Stimulated activated CD4-positive, alpha-beta T cell treated with anti-CD3 and anti-CD28 coated beads, Interleukin-4, amount 100 ng/mL, for 24 hours (primary cell): ENCODE measurements around the gene SP6.

ENCODE experiments used
- DNase-seq: peaks from one replicate; pipeline ENCODE4 v3.0.0-alpha.2; 2020

Gene SP6

GRCh38 chr17:47879028-47879585 is 28.1 kb upstream of the SP6 start:
- DNase-seq: no peak

DNA sequence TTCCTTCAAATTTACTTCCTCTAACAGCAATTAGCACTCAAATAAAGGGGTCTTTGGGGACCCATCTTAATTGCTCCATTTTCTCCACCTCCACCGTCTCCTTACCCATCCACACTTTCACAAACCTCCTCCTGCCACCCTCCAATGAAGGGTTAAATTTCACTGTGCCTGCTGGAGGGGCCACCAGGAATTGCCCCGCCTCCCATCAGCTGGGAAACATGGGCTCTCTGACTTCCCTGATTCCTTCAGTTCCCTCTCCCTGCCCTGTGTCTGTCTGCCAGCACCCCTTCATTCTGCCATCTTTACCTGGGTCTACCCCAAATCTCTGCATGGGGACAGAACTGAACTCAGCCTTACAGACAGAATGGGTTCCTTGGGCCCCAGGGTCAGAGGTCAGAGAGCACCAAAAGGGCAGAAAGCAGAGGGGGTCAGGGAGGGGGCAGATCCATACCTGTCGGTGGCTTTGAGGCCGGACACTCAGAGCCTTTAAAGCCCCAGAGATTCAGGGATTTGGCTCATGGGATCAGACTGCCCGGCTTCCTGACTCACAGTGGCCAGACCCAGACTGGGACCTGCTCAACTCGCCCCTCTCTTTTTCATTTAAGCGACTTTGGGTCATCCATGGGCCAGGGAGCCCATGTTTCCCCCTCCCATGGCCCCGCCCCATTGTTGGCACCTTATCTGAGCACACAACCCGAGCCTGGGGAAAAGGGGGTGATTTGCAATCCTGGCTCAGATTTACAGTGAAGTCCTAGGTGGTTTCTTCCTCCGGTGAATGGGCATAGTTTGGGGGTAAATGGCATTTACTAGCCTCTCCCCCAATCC is 27.5 kb upstream of the SP6 start:
- no peak for DNase-seq

DNA sequence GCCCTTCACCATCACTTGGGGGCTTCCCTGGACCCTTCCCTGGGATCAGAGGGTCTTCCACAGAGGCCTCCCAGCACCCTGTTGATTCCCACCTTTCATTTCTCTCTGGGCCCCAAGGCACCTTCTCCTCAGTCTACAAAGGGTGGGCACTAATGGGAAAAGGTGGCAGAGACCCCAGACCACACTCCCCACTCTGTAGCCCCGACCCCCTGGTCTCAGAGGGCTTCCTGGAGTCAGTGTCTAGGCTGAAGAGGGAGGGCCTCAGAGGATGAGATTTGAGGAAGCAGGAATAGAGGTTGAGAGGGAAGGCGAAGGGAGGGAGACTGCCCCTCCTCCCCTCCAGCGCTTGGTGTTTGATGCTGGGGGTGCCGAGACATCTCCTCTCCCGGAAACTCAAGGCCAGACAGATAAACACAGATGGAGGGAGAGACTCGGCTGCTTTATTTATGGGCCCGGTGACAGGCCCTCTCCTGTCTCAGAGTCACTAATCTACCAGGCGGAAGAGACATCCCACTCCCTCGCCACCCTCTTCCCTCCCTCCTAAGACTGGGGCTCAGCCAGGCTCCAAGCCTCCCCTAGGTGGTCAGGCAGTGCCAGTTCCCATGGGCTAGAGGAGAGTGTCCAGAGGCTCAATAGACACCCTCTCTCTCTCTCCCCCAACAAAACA is 26.5 kb upstream of the SP6 start:
- DNase-seq: no peak

DNA sequence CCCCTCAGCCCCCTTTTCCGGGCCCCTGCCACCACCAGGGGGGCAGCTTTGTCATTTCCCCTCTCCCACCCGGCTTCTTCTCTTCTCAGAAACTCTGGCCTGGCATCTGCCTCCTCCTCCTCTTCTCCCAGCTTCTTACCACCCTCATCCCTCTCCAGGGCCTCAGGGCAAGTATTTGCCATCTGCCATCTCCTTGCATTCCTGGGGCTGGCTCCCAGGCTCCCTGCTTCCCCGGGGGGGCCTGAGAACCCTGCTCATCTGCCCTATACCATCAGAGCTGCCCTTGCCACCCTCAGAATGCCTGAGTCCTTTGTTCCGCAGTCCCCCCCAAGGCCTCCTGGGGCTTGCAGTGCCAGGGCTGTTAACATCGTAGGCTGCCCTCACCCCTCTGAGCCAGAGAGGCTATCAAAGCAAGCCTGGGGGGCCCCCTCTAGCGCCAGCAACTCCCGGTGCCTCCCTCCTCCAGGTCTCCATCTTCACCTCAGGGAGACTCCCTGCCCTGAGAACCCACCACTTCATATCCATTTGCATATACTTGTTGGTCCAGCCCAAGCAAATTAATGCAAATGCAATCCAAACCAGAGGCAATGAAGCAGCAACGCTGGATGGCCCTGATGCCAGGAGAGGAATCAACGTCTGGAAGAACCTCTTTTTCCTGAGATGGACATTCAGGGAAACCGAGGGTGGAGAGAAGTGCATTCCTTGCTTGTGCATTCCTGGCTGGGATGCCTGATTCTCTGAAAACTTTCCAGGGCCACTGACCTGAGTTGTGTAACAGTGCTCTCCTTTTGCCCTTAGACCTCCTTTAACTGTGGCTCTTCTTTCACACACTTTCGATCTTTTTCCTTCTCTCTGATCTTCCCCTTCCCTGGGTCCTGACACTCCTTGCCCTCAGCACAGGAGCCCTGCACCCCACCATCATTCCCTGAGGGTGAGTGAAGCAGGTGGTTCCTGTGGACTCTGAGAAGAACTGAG is 24.3 kb upstream of the SP6 start:
- DNase-seq: no peak

GRCh38 chr17:47873200-47874090 is 22.5 kb upstream of the SP6 start:
- DNase-seq: no peak

DNA sequence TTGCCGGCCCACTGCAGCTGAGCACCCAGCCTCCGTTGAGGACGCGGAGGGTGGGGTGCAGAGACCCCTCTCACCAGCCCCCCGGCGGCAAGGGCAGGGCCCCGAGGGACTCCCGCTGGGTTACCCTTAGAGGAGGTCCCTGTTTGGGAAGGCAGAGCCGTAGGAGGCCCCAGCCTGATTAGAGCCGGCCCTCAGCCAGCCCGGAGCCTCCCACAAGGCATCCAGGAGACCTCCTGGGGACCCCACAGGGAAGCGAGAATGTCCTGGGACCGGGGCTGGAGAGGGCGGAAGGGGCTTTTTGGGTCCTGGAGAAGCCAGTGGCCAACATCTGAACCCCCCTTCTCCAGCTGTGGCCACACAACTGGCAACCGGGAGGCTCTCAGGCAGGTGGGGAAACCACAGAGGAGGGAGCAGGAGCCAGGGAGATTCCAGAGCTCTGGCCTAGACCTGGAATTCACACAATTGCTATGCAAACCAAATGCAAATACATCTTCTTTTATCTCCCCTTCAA is 21.7 kb upstream of the SP6 start:
- DNase-seq: no peak

DNA sequence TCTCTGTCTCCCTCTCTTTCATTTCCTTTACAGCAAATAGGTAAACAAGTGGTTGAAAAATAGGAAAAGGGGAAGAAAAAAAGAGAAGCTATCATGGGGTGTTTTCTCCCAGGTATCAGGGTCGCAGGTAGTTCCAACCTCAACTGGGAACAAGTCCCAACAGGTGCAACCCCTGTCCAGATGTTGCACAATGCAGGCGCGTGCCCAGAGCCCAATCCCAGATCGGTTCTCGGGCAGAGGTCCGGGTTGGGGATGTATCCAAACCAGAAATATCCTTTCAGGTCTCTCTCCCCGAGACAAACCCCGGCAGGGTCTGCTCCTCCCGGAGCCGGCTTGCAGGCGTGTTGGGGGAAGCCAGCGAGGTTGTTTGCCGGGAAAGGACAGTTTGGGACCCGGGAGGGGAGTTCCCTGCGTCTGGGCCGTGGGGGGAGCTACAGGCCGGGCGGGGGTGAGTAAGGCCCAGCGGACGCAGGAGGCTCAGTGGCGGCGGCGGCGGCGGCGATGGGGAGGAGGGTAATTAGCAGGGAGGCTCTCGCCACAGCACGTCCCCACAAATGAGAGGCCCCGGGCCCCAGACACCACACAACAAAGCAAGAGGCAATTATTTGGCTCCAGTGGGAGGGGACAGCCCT is 21.2 kb upstream of the SP6 start:
- no peak for DNase-seq

- DNase-seq: no peak
Measured at GRCh38 chr17:47871048-47871447, 20.1 kb upstream of the SP6 start.

DNA sequence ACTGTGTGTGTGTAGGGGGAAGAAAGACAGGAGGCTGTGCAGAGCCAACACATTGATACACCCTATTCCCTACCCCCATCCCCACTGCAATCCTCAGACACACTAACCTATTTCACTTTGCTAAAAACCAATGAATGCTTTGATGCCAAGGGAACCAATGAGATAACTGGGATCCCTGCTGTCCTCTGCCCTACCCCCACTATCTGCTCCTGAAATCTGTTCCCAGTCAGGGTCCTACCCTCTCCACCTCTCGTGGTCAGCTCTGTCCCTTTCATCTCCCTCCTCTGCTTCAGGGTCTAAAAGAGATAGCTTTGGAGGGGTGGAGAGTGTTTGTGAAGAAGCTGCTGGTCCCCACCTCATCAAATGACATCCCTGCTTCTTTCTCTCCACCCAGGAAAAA is 19.1 kb upstream of the SP6 start:
- no peak for DNase-seq

DNA sequence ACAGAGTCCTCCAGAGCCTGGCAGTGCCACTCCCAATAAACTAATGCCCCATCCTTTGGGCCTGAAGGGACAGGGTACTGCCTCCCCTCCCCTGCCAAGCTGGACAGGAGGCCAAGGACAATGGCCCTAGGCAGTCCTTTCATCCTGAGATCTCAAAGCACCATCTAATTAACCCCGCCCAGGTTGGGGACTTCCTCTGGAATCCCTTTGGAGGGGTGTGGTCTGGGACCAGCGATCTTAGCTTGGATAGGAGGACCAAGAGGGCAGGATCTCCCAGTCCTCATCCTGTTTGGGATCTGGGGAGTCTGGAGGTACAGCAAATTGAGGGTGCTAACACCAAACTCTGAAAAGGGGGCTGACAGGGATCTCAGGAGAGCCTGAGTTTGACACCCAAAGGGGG is 18.2 kb upstream of the SP6 start:
- DNase-seq: no peak

DNA sequence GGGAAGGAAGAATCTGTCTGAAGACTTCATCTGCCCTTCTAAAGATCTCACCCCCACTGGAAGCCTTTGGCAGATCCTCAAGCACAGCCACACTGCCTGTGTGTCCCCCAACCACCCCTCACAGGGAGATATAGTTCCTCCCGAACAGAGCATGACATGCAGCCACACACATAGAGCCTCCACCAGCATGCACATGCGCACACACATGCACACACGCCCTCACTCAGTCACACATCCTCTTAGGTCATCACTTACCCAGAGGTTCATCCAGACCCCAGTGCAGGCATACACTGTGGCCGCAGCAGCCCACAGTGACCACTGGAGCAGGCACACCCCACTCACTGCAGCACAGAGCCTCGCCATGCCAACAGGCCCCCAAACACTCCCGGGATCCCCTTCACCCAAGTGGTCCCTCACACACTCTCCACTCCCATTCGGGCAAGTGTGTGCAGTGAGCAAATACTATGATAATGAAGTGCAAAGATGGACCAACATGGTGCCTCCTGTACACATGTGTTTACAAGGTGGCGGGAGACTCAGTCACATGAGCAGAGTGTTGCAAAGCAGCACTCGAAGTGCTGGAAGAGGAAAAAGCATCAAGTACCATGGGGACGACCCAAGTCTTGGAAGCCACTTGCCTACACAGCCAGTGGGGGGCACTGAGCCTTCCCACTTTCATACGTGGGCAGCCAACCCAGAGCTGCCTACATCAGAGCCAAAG is 17.0 kb upstream of the SP6 start:
- no peak for DNase-seq

- DNase-seq: no peak
Measured at GRCh38 chr17:47866941-47867340, 16.0 kb upstream of the SP6 start.

DNA sequence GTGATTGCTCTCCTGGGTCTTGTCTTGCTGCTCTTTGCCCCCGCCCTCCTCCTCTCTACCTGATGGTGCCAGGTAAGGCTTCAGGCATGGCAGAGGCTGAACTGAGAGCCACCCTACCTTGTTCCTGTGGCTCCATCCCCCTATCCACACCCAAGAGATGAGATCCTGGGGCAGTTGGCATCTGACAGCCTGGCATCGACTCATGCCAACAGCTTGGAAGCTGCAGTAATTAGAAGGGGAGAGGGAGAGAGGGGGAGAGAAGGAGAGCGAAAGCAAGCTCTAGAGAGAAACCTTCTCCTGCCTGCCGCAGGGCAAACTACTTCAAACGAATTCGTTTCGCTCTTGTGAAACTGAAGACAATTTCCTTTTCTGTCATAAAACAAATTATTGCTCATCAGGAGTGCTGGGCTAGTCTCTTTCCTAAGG is 13.8 kb upstream of the SP6 start:
- peak; percentile 17 for DNase-seq

DNA sequence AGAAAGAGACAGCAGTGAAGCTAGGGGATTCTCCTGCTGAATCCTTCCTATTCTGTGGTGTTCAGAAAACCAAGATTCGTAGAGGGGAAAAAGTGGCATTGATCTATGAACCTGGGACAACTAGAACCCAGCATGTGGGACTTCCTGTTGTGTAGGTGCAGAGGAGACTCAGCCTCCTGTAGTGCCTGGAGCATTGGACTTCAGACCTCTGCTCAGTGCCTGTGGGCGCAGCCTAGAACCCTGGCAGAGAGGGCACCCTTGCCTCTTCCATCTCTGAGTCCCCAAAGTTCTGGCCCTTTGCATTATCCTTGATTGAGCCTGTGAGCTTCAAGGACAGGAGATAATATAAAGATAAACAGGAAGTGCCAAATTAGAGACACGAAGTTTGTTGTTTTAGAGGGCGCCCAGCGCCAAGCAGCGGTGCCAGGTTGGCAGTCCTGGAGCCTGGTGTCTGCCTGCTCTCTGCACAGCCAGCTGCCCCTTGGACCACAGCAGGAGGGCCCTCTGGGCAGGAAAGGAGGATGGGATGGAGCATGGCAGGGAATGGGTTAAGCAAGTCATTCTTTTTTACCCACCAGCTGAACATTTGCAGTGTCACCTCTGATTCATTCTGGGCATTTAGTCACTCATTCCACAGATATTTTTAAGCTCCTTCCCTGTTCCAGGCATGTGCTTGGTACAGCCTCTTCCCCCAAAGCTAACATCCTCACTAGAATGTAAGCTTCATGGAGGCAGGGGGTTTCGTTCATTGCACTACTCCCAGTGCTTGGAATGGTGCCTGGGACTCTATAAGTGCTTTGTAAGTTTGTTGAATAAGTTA is 11.9 kb upstream of the SP6 start:
- no peak for DNase-seq

GRCh38 chr17:47860386-47860785 is 9.4 kb upstream of the SP6 start:
- no peak for DNase-seq

DNA sequence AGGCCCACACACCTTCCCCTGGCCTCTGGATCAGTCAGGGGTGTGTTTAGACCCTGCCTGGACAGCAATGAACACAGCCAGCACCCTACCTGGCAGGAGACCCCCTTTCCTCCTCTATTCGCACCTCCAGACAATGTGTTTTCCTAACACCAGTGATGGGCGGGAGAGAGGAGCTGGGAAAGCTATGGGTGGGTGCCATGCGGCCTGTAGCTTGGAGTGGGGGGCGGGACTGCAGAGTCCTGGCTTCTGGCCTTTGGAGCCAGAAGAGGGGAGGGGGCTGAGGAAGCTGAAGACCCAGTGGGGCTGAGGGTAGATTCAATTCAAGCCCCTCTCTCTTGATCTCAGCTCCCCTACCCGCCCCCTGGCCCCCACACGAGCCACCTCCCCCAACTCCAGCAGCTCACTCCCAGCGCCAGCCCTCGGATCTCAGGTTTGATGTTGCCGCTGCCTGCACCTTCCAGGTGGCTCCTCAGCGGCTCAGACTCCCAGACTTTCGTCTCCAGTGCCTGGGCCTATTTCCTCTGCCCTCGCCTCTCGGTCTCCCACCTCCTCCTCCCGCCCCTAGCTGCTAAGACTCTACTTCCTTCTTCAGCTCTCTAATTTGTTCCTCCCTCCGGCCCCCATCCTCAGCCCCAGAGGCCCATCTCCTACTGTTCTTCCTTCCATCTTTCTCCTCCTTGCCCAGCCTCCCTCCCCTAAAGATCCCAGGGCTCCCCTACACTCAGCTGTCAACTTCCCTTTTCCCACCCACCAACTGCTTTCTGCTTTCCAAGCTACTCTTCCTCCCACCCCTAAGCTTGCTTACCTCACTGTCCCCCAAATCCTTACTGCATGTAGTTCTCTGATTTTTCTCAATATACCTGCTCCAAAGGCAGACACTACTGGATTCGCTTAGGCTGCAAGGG is 6.8 kb upstream of the SP6 start:
- DNase-seq: no peak

GRCh38 chr17:47856830-47857229 is 5.9 kb upstream of the SP6 start:
- no peak for DNase-seq

- no peak for DNase-seq
Measured at GRCh38 chr17:47855737-47856136, 4.8 kb upstream of the SP6 start.

DNA sequence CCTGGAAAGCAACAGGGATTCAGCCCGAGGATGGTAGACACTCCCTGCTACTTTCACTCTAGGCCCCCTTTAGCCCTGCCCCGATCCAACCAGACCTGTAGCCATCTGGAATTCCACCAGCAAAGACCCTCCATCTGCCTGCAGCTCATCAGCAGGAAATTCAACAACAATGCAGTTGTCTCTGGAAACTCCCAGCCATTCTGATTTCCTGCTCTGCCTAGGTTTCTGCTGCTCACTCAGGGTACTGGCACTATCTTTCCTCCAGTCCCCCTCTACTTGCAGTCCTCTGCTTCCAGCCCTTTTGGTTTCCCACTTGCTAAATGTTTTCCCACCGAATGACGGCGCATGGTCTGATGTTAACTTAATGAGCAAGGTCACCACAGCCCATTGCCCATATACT is 2.7 kb upstream of the SP6 start:
- DNase-seq: no peak
